Measurements from ENCODE around the gene CDKN1C.
"Not testable (repeated sequence)": the region's sequence is repeated elsewhere in the genome, so short reads cannot be mapped to it uniquely, and the experiment has no call there.

The CDKN1C gene

DNA sequence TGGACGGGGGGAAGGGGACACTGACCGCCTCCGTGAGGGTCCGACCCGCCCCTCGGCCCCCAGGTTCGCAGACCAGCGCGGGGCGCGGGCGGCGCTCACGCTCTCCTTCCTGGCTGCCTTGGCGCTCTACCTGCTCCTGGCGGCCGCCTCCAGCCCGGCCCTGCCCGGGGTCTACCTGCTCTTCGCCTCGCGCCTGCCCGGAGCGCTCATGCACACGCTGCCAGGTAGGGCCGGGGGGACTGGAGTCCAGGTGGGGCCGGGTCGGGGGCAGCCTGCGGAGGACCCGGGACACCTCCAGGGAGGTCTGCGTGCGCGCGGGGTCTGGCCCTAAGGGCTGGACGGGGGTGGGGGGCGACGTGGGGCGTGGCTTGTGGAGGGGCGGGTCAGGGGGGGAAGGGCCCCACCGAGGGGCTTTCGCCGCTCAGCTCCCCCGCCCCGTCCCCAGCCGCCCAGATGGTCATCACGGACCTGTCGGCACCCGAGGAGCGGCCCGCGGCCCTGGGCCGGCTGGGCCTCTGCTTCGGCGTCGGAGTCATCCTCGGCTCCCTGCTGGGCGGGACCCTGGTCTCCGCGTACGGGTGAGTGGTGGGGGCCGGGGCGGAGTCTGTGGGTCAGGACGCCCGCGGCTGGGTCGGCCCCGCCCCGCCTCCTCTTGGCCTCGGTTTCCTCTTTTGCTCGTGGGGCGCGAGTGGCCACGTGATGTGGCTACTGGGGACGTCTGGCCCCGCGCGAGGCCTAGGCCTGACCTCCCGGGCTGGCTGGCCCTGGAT is 23.7 kb upstream of the CDKN1C start:
- no peak for DNase-seq (ENCODE audit: low read depth in 2 of 2)

- DNase-seq (ENCODE audit: low read depth in 2 of 2), result no peak
Observed at GRCh38 chr11:2908130-2908529, 22.6 kb upstream of the CDKN1C start.

DNA sequence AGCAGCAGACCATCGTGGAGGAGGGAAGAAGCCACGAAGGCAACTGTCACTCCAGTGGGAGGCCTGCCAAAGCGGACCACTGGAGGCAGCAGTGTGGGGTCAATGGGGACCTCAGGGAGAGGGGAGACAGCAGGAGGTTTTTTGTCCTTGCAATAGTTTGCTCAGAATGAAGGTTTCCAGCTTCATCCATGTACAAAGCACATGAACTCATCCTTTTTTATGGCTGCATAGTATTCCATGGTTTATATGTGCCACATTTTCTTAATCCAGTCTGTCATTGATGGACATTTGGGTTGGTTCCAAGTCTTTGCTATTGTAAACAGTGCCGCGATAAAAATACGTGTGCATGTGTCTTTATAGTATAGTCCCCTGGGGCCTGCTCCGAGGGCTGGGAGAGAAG is 19.7 kb upstream of the CDKN1C start:
- DNase-seq (ENCODE audit: low read depth in 2 of 2), result not testable (repeated sequence)

DNA sequence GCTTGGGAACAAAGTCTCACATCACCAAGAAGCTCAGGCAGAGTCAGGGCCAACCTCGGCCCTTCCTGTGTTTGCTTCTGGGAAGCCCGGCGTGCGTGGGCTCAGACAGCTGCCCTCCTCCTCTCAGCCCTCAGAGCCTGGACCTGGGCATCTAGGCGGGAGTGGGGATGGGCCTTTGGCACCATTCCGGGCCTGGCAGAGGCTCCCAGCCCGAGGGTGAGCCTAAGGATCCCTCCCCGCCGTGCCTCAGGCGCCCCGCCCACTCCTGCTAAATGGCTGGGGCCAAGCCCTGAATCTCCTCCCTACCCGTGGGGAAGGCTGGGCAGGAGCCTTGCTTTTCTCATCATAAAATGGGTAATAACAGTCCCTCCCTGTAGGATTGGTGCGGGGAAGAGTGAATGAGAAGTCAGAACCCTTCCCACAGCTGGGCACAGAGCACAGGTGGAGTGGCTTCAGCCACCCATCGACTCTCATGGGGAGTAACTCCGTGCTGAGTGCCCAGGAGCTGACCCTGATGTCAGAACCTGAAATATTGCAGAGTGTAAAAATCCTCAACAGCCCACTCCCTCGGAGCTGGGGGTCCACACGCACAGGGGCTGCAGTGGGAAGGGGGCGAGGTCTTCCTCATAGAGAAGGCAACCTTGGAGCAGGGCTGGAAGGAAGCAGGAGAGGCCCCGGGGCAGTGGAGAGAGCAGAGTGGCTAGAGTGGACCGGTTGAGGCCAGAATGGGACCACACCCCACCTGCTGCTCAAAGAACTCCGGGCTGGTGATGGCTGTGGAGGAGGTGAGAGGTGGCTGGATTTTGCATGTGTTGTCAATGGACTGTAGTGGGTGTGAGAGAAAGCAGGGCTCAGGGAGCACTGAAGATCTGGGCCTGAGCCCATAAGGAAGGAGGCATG is 18.8 kb upstream of the CDKN1C start:
- no peak for DNase-seq (ENCODE audit: low read depth in 2 of 2)

DNA sequence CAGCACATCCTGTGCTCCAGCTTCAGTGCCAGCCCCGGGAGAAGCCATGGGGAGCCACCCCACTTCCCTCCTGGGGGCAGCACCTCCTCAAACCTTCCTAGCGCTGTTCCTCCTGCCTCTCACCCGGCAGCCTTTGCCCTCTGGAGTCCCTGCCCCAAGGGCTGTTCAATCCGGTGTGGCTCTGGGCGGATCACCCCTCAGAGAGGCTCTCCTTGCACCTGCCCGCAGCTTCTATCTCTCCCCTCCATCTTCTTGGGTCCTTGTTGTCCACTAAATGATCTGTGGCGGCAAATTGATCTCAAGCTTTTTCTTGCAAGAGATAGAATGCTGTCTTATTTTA is 18.1 kb upstream of the CDKN1C start:
- no peak for DNase-seq (ENCODE audit: low read depth in 2 of 2)

GRCh38 chr11:2902784-2903671 is 17.5 kb upstream of the CDKN1C start:
- no peak for DNase-seq (ENCODE audit: low read depth in 2 of 2)

GRCh38 chr11:2901854-2902783 is 16.5 kb upstream of the CDKN1C start:
- peak; percentile 74 to 79 for DNase-seq (ENCODE audit: low read depth in 2 of 2)

DNA sequence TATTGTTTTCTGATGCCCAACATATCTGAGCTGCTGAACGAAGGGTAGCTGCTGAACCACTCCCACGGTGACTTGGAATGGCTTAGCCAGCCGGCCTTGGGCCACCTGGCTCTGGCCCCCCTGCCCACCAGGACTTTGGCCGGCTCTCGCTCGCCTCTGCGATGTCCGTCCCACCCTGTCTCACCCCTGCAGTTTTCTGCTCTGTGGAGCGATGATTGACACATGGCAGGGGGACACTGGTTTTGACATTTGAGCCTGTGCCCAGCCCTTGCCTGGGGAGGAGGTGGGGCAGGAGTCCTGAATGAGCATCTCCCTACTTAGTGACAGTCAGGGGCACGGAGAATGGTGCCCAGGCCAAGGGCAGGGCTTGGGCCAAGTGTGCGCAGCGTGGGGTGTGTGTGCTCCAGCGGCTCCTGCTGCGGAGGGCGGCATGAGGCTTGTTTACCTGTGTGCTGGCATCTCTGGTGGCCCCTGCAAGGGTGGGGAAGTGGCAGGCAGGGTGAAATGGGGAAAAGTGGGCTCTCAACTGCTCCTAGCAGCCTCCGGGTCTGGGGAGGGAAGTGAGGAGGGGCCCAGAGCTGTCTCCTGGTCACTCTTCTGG is 15.7 kb upstream of the CDKN1C start:
- no peak for DNase-seq (ENCODE audit: low read depth in 2 of 2)

- DNase-seq (ENCODE audit: low read depth in 2 of 2), result no peak
Observed at GRCh38 chr11:2899080-2899783, 13.7 kb upstream of the CDKN1C start.

DNA sequence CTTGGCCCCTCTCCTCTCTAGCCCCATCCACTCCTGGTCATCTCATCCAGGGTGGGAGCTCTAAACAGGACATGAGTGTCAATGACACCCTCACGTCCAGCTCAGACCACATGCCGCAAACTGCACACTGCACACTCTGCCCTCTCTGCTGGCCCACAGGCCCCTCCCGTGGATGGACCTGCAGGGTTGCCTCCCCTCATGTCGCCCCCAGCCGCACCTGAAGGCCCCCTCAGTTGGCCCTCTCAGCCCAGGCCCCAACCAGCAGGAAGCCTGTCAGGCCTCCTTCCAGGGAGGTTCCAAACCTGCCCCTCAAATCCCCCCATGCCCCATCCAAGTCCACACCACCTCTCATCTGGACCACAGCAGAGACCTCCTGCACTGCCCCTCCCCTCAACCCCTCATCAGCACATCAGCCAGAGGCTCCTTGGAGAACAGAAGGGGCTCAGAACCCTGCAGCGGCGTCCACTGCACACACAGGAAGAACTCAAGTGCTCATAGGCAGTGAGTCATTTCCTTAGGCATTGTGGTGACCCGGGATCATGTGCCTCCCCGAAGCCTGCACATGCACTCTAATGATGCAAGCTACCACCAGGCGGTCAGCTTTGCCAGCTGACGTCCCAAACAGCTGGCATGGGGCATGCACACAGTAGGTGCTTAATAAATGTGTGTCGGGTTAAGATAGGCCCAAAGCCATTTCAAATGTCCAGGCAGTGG is 12.9 kb upstream of the CDKN1C start:
- DNase-seq (ENCODE audit: low read depth in 2 of 2), result peak; percentile 28 to 39

GRCh38 chr11:2897048-2897447 is 11.5 kb upstream of the CDKN1C start:
- DNase-seq (ENCODE audit: low read depth in 2 of 2), result no peak

DNA sequence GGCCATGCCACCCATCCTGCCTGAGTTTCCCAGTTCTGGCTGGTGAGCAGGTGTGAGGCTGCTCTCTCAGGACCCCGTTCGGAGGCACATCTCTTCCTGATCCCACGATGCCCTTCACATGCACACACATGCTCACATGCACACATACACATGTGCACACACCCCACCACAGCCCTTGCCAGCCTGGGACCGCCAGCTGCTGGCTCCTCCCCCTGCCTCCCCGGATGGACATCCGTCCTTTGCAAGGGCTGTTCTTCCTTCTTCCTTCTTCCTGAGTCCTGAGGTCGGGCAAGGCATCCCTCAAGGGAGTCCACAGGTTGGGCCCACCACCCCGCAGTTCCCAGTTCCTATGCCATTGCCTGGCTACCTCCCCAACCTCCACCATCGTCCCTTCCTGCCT is 10.5 kb upstream of the CDKN1C start:
- DNase-seq (ENCODE audit: low read depth in 2 of 2), result no peak

DNA sequence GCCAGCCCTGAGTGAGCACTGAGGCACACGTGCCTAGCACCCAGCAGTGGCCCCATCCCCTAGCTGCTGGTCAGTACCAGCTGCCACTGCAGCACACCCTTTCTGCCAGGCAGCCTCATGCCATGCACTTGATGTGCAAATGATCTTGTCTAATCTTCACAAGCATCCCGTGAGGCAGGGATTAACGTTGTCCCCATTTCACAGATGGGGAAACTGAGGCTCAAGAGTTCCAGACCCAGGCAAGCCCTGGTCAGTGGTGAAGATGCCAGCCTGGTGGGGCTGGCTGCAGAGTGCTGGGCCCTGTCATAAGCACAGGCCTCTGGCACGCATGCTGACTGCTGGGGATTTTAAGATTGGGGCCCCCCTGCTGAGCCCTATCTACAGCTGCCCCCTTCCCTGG is 8.4 kb upstream of the CDKN1C start:
- DNase-seq (ENCODE audit: low read depth in 2 of 2), result no peak

- no peak for DNase-seq (ENCODE audit: low read depth in 2 of 2)
Observed at GRCh38 chr11:2892967-2893528, 7.5 kb upstream of the CDKN1C start.

DNA sequence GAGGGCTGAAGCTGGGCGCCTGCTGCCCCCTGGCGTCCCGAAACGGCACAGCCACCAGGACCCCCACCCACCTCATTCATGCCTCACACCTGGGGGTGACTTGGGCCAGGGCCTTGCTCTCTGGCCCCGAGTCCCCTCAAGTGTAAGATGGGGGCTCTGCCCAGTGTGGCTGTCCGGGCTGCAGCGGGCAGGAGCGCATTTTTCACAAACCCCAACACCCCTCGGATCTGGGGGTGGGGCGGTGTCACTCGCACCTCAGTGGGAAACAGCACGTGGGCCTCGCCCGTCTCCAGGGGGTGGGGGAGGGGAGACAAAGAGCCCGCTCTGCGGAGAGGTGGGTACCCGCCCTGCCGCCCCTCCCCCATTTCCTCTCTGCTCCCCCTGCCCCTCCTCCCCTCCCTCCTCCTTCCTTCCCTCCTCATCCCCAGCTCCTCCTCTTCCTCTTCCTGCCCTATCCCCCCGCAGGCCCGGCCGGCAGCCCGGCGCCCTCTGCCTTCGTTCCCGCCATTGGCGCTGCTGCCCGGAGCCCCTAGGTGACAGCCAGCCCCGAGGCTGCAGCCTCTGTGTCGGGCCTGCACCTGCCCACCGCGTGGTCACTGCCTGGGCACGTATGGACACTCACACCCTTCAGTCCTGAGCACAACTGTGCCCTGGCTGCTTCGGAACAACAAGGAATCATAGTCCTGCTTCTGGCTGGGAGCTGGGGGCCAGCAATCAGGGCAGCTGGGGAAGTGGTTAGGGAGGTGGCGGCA is 6.8 kb upstream of the CDKN1C start:
- peak in 1 of 2 donors; percentile 30 for DNase-seq (ENCODE audit: low read depth in 2 of 2)

DNA sequence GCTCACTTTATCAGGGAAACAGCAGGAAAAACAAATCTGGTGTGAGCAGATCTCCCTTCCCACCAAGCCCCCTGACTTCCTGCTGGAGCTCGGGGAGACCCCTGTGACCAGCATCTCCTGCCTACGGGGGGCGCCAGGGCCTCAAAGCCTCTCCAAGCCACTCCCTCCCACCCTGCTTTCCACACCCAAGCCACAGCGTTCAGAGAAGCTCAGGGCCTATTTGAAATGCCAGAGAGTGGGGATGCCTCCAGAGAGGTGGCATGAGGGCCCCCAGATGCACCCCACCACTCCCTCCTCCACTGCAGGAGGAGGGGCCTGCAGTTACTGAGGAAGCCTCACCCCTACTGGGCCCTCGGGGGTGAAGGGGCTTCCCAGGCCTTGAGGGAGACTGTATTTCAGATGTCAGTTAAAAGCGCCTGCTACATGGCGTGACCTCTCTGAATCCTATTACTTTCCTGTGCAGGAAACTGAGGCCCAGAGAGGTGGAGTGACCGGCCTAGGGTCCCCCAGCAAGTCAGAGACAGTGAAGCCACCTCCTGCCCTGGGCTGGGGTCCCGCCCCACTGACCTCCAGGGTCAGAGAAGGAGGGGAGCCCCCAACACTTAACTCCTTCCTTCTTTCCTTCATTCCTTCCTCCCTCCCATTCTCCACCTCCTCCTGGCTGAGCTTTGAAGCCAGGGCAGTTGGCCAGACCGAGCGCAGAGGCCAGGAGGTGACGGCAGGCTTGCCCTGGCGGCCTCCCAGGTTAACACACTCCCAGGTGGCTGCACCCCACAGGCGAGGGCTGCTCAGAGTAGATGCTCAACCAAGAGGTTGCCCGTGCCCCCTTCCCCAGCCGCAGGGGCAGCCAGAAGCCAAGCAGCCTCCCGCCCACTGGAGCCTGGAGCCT is 6.0 kb upstream of the CDKN1C start:
- no peak for DNase-seq (ENCODE audit: low read depth in 2 of 2)

All from stimulated activated CD8-positive, alpha-beta memory T cell treated with anti-CD3 and anti-CD28 coated beads, Interleukin-15, amount 100 ng/mL, for 4 hours (primary cell).